GOT3 (cell line): ENCODE data around the gene PARD3.

ENCODE experiments used
- DNase-seq: peaks from one replicate; lab custom pipeline; 2025; ENCODE audit warnings: mixed read lengths; lab: John Stamatoyannopoulos, UW

Gene PARD3

GRCh38 chr10:34063592-34063991, 751.5 kb downstream of the PARD3 start:
- no peak for DNase-seq

- DNase-seq: no peak
Measured at GRCh38 chr10:34061841-34062240, 753.3 kb downstream of the PARD3 start.
